Measurements from ENCODE around the gene SLC23A2.
"Not testable (repeated sequence)": the region's sequence is repeated elsewhere in the genome, so short reads cannot be mapped to it uniquely, and the experiment has no call there.

SLC23A2 gene

DNA sequence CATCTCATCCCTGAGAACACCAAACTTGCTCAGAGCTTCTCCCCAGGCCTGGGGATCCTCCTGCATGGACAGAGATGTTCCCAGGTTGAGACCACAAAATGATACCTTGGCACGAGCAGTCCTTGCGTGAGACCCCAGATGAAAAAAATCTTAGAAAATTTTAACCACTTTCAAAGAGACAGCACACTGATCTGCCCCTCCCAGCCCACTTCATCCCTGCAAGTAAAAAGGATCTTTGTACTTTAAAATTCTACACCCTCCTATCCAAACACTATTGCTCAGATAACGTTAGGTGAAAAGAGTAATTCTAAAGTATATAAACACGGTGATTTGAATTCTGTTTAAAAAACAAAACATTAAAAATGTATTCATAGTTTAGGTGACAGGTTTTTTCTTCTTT lies 98.5 kb downstream of the SLC23A2 start:
- no peak for DNase-seq (ENCODE audit: low read depth)

DNA sequence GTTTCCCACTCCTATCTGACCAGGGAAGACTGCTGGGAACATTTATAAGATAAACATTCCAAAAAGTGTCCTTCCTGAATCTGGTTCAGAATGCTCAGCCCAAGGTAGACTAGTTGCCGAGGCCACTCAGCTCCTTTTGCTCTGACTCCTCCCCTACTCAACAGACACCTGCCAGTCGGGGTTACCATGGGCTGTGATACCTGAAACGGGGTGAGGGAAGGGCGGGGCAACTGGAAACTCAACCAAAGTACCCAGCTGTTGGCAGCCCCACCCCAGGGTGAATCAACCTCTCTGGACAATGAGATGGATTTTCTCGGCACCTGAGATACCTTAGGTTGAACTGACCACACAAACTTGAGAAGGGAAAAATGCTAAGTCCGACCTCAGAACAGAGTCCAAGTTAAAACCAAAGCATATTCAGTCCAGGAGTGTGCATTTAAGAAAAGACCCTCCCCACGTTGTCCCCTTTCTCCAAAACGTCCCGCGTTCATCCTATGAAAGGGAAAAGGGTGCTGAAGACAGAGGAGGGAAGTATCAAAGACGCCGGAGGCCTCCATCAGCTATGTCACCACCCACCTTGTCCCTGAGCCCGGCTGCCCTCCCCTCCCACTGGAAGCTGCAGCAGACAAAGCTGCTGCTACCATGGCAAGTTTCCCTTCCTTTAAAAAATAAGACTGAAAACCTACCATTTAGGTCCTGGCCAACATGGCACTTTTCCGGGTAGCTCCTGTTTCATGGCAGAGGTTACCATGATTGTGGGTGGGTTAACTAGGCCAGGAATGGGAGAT lies 100.1 kb downstream of the SLC23A2 start:
- DNase-seq (ENCODE audit: low read depth) = no peak

DNA sequence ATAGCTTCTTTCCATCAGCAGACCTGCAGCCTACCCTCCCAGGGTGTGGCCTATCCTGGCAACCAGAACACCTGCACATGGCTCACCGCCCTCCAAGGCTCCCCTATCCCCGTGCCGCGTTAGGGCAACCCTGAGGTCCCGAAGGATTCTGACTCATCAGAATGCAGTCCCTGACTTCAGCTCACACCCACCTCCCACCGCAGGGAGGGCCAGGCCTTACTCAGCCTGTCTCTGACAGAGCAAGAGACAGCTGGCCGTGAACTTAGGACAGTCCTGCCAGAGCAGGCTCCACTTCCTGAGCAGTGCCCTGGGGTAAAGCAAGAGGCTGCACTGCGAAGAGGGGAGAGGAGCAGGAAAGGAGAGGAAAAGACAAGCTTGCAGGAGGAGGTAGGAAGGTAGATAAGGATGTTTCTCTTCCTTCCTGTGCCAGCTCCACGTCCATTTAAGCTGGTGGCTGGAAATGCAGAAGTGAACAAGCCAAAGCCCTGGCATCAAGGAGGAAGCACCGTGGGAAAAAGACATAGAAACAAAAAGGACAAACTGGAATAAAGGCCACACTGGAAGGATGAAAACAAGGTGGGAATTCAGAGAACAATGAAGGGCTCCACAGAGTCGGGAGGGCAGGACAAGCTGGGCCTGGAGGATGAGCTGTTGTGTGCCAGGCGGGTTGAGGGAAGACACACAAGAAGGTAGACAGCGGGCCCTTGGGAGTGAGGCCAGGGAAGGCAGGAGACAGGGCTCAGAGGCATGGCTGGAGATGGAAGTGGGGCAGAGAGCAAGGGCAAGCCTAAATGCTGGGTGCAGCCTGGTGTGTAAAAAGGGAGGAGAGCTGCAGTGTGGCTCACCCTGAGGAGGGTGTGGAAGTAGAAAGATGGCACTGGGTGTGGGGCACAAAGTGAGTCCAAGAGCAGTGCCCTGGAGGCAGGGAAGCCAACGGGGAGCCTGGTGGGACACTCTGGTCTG lies 102.7 kb downstream of the SLC23A2 start:
- DNase-seq (ENCODE audit: low read depth) = no peak

DNA sequence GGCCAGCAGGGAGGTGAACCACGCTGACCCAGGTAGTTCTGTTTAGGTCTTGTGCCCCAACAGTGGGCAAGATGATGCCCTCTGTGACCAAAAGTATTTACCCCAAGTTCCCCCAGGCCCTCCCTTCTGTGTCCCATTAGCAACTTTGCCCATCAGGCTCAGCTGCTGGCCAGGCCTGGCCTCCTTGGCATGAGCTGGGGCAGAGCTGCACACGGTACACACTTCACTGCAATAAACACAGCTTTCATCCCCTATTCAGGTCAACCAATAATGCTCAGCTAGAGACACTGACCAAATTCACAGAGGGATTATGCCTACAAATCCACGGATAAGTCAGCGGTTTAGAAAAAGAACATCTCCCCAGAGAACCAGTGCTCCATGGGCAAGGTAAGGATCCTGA lies 103.7 kb downstream of the SLC23A2 start:
- no peak for DNase-seq (ENCODE audit: low read depth)

DNA sequence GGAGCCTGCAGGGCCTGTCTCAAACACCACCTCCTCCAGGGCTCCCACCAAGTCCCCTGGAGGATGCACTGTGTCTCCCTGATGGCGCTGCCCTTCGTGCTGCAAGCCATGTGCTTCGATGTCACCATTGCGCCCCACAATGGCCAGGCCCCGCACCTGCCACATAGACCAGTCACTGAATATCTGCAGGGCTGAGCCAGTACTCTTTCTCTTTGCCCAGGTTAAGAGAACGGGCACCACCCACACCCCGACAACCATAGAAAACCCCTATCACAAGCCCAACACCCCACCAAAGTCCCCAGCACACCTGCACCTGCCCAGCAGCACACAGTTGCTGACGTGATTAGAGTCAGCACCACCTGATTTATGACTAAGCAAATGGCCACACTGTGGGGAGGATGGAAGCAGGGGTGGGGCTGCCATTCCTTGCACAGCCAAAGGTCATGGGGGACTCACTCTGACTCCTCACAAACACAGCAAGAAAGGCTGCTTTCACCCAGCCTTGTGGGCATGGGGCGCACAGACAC lies 104.3 kb downstream of the SLC23A2 start:
- DNase-seq (ENCODE audit: low read depth) = no peak

DNA sequence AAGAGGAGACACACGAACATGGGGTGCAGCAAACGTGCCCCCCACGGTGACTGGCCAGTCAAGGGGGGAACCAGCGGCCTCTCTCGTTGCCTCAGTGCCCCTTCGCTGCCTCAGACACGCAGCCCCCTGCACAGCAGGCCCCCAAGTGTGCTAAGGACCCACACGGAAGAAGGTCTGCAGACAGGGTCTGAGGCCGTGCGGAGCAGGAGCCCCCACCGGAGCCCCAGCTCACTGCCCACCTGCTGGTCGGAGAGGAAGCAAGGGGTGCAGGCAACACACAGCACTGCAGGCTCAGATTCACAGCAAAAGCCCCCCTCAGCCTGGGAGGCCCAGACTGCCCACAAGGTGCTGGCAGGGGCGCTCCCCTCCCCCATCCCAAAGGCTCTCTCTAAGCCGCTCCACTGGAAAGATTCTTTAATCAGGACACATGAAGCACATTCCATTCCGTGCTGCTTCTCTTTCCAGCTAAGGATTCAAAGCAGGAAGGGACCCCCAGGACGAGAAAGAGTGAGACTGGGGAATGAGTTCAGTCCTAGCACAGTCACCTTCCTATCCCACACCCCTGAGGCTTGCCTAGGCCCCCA lies 105.1 kb downstream of the SLC23A2 start:
- DNase-seq (ENCODE audit: low read depth) = no peak

DNA sequence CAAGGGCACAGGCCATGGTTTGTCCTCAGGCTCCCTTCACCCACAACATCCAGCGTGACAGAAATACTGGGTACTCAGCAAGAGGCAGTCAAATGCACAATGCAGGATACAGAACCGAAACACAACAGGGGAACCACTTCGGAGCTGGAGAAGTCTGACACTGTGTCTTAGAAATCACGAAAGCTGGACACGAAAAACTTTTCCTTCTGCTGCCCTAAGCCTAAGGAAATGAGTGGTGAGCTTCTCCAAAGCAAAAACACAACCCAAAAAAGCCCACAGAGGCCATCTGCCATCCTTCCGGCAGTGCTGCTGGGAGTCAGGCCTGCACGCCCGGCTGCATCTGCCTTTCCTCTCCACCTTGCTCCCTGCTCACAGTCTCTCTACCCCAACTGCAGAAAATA lies 106.3 kb downstream of the SLC23A2 start:
- no peak for DNase-seq (ENCODE audit: low read depth)

DNA sequence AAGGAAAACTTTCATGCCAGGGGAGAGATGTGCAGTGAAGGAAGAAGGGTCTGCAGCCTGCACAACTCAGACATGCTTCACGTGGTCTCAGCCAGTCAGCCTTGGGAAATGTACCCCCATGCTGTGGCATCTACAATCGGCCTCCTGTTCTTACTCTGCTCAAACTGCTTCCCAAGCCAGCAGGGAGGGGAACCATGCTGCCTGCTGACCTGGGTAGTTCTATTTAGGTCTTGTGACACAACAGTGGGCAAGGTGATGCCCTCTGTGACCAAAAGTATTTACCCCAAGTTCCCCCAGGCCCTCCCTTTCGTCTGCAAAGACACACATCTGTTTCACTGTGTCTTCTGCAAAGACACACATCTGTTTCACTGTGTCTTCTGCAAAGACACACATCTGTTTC lies 106.9 kb downstream of the SLC23A2 start:
- DNase-seq (ENCODE audit: low read depth) = no peak

DNA sequence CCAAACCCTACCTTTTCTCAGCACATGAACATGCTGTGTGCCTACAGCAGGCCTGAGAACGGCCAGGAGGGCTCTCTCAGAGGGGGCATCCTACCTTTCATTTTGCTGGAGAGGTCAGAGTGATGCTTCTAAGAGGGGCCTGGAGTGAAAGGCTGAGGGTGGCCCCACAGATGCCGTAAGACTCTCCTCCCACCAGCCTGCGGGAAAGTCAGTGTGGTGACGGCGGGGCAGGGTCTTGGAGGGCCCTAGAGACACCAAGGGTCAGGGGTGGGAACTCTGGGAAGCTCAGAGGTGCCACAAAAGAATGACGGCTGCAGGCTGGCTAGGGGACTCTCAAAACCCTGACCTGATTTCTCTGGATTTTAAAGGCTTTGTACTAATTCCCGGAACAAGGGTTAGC lies 107.6 kb downstream of the SLC23A2 start:
- no peak for DNase-seq (ENCODE audit: low read depth)

DNA sequence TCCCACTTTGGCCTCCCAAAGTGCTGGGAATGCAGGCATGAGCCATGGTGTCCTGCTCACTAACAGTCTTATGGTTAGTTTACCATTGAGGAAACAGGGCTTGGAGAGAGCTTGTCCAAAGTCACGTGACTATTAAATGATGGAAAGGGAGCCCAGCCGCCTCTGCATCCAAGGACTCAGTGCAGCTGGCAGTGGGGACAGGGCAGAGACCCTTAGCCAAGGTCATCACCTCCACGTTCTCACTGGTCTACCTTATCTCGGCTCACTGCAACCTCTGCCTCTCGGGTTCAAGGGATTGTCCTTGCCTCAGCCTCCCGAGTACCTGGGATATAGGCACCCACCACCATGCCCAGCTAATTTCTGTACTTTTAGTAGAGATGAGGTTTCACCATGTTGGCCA lies 109.3 kb downstream of the SLC23A2 start:
- DNase-seq (ENCODE audit: low read depth) = no peak

DNA sequence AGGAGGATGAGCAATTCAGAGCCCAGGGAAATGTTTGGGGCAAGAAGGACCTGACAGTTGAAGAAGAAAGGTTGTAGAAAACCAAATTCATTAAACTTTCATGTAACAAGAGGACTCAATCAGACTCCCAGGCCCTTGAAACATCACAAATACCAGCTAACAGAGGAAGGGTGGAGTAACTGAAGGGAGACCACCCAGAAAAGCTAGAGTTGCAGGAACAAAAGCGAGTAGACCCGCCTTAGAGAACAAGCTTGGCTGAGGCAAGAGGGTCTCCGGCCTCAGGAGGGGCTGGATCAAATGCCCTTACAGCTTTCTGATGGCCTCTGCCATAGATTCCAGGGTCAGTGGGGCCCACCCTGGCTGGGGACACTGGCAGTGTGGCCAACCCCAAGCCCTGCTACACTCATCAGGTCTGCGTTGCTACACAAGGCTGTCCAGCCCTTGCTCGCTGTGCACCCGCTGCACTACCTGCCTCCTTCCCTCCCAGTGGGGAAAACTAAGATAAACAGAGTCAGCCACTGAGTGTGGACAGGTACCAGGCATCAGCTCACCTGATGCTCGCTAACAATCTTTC lies 110.0 kb downstream of the SLC23A2 start:
- no peak for DNase-seq (ENCODE audit: low read depth)

DNA sequence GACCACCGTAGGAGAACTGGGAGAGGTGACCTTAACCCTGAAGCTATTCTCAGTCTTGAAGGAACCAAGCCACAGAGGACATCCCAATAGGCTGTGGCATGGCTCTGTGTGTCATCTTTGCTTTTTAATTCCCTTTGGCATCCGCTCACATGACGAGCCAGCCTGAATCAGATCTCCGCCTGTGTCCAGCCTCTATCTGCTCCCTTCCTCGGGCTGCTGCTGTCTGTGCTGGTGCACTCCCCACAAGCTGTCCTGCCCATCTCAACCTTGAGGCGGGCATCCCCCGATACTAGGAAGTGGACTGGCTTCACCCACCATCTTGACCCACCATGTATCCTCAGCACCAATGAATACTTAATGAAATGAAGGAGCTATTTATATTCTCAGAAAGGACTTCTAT lies 111.9 kb downstream of the SLC23A2 start:
- no peak for DNase-seq (ENCODE audit: low read depth)

DNA sequence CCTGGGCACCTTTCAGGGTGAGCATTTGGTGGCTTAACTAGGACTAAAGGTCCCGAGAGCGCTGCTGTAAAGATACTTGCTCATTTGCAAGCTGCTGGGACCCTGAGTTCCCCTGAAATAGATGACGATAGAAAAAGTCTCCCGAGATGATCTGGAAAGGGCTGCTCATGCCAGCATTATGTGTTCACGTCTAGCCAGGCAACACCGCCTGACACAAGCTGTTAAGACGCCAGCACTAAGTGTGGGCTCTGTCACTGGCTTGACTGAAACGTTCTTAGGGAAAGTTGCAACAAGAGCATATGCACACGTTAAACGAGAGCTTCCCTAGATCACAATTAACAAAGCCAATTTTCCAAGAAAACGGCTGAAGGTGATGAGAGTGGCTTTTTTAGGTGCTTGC lies 113.7 kb downstream of the SLC23A2 start:
- DNase-seq (ENCODE audit: low read depth) = no peak

DNA sequence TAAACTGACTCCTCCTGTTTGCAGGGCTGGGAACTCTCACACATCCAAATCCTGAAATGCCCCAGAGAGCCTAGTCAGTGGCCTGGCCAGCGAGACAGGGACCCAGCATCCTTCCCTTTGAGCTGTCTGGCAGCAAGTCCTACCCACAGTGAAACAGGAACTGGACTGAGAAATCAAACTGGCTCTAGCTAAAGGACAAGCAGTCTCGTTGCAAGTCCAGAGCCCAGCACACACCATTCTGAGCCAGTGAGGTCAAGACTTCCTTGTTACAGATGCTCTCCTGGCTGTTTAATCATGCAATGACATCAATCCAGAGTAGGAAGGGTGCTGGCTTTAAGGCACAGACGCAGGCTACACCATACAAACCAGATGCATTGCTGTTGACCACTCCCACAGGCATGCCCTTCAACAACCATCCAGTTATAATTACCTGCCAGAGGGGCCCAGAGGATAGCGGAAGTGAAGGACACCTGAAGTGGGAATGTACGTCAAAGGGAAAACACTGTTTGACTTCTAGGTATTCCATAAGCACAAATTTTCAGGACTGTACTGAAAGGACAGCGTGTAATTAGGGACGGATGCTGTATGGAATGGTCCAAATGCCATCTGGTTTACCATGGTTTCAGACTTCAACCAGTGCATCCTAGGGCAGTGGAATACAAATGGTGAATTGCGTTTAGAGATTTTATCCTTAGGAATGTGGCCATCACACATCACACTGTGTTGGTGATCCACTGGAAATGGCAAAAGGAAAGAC lies 114.4 kb downstream of the SLC23A2 start:
- no peak for DNase-seq (ENCODE audit: low read depth)

DNA sequence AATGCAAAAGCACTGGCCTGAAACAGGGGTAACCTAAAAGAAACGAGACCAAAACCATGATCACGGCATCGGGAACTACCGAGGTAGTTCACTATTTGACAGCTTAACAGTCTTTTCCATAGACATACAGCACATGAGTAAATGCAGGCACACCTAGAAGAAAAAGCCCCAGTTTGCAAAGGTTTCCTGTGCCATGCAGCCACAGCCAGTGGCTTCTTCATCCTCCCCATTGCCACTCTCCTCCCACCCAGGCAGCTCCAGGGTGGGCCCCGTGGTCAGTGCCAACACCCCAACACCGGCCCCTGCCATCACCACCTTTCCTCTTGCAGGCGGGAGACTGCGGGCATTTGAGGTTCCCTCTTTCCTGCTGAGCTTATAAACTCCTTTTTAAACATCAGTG lies 115.4 kb downstream of the SLC23A2 start:
- DNase-seq (ENCODE audit: low read depth) = no peak

DNA sequence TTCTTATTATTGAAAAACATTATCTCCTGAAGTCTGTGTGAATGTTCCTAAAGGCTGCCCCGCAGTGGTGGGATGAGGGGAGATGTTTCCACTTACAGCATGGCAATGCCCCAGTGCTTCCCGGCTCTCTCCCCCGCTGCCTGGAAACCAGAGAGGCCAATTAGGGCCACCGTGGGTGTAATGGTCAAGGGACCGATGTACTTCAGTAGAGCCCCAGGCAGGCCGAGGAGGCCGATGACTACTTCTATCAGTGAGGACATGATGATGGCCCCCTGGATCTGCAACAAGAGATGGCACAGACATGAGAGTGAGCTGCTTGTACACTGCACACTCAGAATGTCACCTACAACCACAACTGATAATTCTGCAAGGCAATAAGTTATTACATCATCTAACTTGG lies 117.8 kb downstream of the SLC23A2 start:
- DNase-seq (ENCODE audit: low read depth) = no peak

DNA sequence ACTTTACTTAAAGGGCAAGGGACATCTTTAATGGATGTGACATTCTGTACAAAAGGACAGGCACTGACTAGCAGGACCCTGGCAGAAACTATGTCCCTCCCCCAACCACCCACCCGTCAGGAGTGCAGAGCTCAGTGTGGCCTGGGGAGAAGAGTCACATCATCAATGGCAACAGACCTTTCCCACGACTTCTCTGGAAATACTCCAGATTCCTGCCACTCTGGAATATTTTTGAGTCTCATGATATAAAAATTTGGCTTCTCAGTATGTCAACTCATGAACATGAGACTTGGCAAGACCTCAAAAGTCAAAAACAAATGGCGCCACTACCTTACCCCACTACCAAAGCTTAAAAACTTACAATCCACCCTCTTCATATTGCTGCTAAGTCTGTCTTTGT lies 118.3 kb downstream of the SLC23A2 start:
- DNase-seq (ENCODE audit: low read depth) = no peak

DNA sequence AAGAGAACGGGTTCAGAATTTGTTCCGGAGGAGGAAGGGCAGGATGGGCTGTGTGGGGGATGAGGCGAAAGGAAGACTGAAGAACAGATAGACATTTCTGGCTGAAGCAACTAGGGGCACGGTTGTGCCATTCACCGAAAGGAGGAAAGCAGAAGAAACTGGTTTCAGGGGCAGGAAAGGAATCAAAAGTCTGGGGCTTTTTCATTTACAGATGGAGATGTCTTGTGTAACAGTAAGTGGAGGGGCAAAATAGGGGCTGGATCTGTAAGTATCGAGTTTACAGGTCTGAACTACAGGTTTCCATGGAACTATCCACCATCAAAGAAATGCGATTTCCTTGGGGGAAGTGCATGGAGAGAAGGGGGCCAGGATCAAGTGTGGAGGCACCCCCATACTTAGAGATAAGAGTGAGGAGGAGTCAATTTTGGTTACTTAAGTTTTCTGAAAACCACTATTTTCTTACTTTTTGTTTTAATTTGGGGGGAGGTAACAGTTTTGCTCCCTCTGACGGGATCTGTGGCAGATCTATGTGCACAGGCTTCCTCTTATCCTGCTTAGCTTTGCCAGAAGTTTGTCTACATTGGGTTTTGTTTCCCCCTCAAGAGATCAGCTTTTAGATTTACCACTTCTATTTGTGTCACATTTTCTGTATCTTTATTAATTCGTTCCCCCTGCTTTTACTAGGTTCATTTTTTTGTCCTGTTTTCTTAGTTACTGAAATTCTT lies 120.1 kb downstream of the SLC23A2 start:
- no peak for DNase-seq (ENCODE audit: low read depth)

DNA sequence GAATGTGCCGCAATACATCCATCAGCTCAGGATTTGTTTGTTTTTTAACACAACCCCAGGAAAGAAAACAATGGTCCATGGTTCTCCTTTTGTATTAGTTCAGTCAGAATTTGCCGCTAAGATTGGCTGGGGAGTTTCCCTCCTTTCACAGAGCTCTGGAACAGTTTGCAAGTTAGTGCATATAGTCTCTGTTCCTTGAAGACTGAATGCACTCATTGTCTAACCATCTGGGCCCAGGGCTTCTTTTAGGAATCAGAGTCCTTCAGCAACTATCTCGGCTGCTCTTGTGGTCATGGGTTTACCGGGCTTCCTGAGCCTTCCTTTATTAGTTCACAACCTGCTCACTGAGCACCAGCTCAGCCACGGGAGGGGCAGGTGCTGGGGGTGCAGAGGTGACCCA lies 121.3 kb downstream of the SLC23A2 start:
- DNase-seq (ENCODE audit: low read depth) = no peak

DNA sequence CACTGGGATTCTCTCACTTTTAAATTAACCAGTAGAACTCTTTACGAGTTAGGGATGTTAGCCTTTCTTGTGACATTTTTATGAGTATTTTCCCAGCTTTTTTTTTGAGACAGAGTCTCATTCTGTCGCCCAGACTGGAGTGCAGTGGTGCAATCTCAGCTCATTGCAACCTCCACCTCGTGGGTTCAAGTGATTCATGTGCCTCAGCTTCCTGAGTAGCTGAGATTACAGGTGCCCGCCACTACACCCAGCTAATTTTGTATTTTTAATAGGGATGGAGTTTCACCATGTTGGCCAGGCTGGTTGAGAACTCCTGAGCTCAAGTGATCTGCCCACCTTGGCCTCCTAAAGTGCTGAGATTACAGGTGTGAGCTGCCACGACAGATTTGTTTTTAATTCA lies 123.2 kb downstream of the SLC23A2 start:
- not testable (repeated sequence) for DNase-seq (ENCODE audit: low read depth)

DNA sequence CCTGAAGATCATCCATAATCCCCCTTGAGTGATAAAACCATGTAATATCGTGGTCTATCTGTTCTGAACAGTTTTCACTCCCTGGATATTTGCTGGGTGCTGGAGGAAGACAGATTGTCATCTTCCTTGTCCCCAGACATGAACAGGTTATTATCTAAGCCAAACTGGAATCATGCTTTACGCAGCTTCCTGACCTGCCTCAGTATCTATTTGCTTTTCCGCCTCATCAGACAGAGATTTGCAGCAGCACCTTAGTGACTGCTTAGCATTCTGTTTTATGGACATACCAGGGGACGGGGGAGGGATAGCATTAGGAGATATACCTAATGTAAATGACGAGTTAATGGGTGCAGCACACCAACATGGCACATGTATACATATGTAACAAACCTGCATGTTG lies 124.6 kb downstream of the SLC23A2 start:
- no peak for DNase-seq (ENCODE audit: low read depth)

Data from stimulated activated CD8-positive, alpha-beta memory T cell treated with anti-CD3 and anti-CD28 coated beads, Interleukin-15, amount 100 ng/mL, for 24 hours (primary cell).